Activated T-helper 17 cell treated with anti-CD3 and anti-CD28 coated beads, Interleukin-2, amount 50 U/mL, for 72 hours (primary cell): ENCODE measurements around the gene DLK2. TPM values are rescaled to one million over a fixed set of nuclear protein-coding genes. Genes with fewer than 3 reads are reported as not detected.
"Not testable (repeated sequence)": the region's sequence is repeated elsewhere in the genome, so short reads cannot be mapped to it uniquely, and the experiment has no call there.

ENCODE experiments used
- ATAC-seq: fragments of 150-1000 bp; cut with Tn5 transposase; replicated peaks from 2 replicates; pipeline ENCODE4 v1.10.0; 2021; ENCODE audit warnings: mild to moderate bottlenecking, moderate library complexity
- H3K27ac Mint-ChIP-seq: one replicate; pipeline ENCODE4 v1.8.0; 2022; ENCODE audit warnings: mixed read lengths
- H3K27me3 Mint-ChIP-seq: one replicate; pipeline ENCODE4 v1.8.0; 2022; ENCODE audit warnings: mixed read lengths
- H3K36me3 Mint-ChIP-seq: one replicate; pipeline ENCODE4 v1.8.0; 2022; ENCODE audit warnings: low read depth, mild to moderate bottlenecking, mixed read lengths
- H3K4me1 Mint-ChIP-seq: one replicate; pipeline ENCODE4 v1.8.0; 2022; ENCODE audit warnings: mixed read lengths
- H3K4me3 Mint-ChIP-seq: one replicate; pipeline ENCODE4 v1.8.0; 2022; ENCODE audit warnings: mild to moderate bottlenecking, mixed read lengths
- H3K9me3 Mint-ChIP-seq: one replicate; pipeline ENCODE4 v1.8.0; 2022; ENCODE audit warnings: mixed read lengths
- total RNA-seq, 2 donors: library from RNA; stranded (reverse); gene quantifications; one replicate each; pipeline ENCODE4 v1.2.3, GENCODE V29; 2022

DLK2 gene
- total RNA-seq, 2 donors from 2014 or later = 1.3 to 2.8 TPM

DNA sequence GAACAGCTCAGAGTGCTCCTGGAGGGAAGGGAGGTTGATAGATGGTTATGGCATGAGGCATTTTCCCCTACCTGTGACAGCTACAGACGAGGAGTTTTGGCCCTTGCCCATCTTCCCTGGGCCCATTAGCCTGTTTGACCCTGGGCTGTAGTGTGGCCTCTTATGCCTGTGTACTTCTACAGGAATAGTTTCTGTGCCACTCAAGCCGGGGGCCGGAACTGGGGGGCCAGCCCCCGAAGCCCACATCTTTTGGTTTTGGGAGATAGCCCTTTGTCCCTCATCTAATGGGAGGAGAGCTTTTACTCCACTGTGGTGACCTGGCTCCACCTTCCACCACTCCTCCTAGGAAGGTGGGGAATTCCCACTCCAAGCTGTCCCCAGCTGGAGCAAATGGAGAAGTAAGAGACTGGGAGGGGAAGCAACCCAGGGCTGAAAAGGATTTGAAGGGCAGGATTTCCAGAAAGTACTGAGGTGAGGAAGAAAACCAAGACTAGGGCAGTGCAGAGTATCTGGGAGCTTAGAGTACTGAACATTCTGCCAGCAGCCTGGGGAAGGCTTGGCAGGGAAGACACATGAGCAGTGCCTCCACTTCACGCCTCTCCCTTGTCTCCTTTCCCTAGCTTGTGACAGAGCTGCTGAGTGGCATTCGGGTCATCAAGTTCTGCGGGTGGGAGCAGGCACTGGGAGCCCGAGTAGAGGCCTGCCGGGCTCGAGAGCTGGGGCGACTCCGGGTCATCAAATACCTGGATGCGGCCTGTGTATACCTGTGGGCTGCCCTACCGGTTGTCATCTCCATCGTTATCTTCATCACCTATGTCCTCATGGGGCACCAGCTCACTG is 21.1 kb downstream of the DLK2 start:
- H3K36me3 Mint-ChIP-seq = peaks cover 23% of the 10 kb centered on the region
- H3K4me3 Mint-ChIP-seq = no peak overlapping the region
- no peaks in the 10 kb centered on the region for H3K27me3 Mint-ChIP-seq
- H3K9me3 Mint-ChIP-seq = no peaks in the 10 kb centered on the region
- no peaks in the 10 kb centered on the region for H3K4me1 Mint-ChIP-seq
- no peak for ATAC-seq
- peak overlapping the region; percentile 65 for H3K27ac Mint-ChIP-seq

DNA sequence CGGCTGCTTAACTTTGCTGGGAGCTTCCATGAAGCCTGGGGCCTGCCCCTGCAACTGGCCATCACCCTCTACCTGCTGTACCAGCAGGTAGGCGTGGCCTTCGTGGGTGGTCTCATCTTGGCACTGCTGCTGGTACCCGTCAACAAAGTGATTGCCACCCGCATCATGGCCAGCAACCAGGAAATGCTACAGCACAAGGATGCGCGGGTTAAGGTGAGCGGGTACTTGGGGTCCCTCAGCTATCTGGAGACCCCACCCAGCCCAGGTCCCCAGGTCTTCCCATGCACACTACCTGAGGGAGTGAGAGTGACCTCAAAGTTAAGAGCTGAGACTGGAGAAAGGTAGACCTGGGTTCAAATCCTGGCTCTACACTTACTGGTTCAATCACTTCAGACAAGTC is 22.2 kb downstream of the DLK2 start:
- Mint-ChIP-seq H3K27ac (no peak overlapping the region), H3K27me3 (no peaks in the 10 kb centered on the region), H3K9me3 (no peaks in the 10 kb centered on the region)

DNA sequence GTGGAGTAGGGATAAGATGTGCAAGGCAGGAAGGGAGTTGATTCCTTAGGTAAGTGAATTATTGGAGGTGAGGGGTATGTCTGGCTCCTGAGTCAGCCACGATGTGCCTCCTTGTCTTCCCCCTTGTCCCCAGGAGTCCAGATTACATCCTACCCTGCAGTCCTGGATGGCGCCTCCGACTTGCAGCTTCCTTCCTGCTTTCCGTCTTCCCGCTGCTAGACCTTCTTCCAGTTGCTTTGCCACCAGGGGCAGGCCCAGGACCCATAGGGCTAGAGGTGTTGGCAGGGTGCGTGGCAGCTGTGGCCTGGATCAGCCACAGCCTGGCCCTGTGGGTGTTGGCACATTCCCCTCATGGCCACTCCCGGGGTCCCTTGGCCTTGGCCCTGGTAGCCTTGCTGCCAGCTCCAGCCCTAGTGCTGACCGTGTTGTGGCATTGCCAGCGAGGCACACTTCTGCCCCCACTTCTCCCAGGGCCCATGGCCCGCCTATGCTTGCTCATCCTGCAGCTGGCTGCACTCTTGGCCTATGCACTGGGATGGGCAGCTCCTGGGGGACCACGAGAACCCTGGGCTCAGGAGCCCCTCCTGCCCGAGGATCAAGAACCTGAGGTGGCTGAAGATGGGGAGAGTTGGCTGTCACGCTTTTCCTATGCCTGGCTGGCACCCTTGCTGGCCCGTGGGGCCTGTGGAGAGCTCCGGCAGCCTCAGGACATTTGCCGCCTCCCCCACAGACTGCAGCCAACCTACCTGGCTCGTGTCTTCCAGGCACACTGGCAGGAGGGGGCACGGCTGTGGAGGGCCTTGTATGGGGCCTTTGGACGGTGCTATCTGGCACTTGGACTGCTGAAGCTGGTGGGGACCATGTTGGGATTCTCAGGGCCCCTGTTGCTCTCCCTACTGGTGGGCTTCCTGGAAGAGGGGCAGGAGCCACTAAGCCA is 23.1 kb downstream of the DLK2 start:
- Mint-ChIP-seq H3K27ac (peak overlapping the region; percentile 23), H3K4me3 (no peak overlapping the region), H3K9me3 (no peaks in the 10 kb centered on the region), H3K27me3 (no peaks in the 10 kb centered on the region), H3K4me1 (peaks cover 10% of the 10 kb centered on the region), H3K36me3 (peaks cover 25% of the 10 kb centered on the region)
- ATAC-seq = no peak

More for the DNA sequence above, 22.2 kb downstream of the DLK2 start:
- peaks cover 25% of the 10 kb centered on the region for H3K36me3 Mint-ChIP-seq
- ATAC-seq = no peak
- no peak overlapping the region for H3K4me3 Mint-ChIP-seq
- peaks cover 9% of the 10 kb centered on the region for H3K4me1 Mint-ChIP-seq

DNA sequence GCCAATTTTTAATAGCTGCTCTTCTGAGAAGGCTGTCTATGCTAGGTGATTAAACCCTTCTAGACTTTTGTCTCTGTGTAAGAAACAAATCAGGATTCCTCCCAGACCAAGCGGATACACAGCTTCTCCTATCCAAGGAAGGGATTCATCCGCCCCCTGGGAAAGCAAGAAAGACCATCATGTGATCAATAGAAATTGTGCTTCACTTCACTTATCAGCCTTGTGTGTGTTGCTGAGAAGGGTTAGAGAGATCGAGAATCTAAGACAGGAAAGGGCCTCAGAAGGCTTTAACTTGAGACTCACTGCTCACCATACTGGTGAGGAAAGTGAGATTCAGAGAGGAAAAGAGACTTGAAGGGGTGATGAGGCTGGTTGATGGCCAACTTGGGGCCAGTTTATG is 26.5 kb downstream of the DLK2 start:
- no peak for ATAC-seq
- Mint-ChIP-seq H3K9me3 (no peaks in the 10 kb centered on the region), H3K36me3 (peaks cover 20% of the 10 kb centered on the region), H3K27me3 (no peaks in the 10 kb centered on the region), H3K4me1 (peaks cover 10% of the 10 kb centered on the region), H3K27ac (peak overlapping the region; percentile 85), H3K4me3 (peak overlapping the region; percentile 98)

DNA sequence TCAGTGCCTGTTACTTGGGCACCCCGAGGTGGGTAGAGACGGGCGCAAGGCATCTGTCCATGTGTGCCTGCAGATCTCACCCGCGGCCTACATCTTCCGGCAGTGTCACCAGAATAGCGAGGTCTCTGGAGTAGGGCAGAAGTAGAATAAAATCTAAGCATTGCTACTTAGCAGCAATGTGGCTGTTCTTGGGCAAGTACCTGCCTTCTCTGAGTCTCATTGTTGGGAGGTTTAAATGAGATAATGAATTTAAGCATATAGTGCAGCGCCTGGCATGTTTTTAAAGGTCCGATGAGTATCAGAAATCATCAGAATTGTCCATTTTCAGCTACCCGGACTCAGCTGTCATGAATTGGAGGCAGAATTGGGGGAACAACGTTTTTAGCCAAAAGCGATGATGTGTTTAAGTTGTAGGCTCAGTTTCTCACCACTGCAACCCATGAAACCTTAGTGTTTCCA is 27.2 kb downstream of the DLK2 start:
- peak overlapping the region; percentile 98 for H3K4me3 Mint-ChIP-seq
- H3K9me3 Mint-ChIP-seq = no peaks in the 10 kb centered on the region
- peaks cover 10% of the 10 kb centered on the region for H3K4me1 Mint-ChIP-seq
- H3K36me3 Mint-ChIP-seq = peaks cover 20% of the 10 kb centered on the region
- H3K27ac Mint-ChIP-seq = peak overlapping the region; percentile 85
- H3K27me3 Mint-ChIP-seq = no peaks in the 10 kb centered on the region
- ATAC-seq = no peak

DNA sequence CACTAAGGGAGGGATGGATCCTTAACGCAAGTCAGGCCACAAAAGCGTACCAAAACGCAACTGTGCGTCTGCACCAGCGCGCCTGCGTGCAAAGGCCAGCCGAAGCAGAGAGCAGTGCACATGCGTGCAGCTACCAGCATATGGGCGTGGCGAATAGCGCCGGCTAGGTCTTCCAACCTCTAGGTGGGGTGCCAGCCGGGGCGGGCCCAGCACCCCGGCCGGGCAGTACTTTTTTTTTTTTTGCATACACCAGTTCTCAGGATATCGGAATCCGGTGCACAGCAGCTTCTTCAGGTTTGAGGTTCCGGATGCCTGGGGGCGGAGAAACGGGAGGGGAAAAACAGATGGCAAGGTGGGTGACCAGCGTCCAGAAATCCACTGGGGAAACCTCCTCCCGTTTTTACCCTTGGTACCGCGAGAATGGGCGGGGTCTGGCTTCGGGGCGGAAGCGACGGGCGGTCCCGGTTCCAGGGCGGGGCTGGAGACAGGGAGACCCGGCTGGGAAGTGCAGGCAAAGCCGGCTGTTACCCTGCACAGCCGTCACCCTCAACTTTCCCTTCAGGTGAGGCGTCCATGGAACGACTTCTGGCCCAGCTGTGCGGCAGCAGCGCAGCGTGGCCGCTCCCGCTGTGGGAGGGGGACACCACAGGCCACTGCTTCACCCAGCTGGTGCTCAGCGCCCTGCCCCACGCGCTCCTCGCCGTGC is 27.8 kb downstream of the DLK2 start, which contains the start of gene ABCC10:
Gene ABCC10 (plus strand): TSS at position 136 of the 706 bp plus-strand sequence. CDS start 438 bp downstream, at position 574.
- H3K4me3 Mint-ChIP-seq = peak within 1 kb of the TSS; percentile 98
- peak within 1 kb of the TSS; percentile 85 for H3K27ac Mint-ChIP-seq
- peak; percentile 96 for ATAC-seq
- H3K27me3 Mint-ChIP-seq = no peaks in the 10 kb centered on the region
- H3K36me3 Mint-ChIP-seq = peaks cover 20% of the 10 kb centered on the region
- H3K4me1 Mint-ChIP-seq = peaks cover 10% of the 10 kb centered on the region
- H3K9me3 Mint-ChIP-seq = no peaks in the 10 kb centered on the region

DNA sequence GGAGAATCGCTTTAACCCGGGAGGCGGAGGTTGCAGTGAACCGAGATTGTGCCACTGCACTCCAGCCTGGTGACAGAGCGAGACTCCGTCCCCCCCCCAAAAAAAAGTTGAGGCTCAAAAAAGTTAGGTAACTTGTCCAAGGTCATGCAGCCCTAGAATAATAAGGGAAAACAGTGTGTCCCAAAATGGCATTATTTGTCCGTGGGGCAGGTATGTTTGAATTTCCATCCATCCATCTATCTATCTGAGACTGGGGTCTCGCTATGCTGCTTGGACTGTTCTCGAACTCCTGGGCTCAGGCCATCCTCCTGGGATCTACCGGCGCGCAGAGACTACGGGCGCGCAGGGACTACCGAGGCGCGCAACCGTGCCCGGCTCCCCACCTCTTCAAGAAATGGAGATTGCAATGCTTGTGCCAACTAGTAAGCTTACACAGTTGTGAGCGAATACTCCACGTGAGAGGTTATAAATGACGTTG is 28.4 kb downstream of the DLK2 start:
- Mint-ChIP-seq H3K27me3 (no peaks in the 10 kb centered on the region), H3K9me3 (no peaks in the 10 kb centered on the region), H3K4me3 (peak overlapping the region; percentile 98), H3K27ac (peak overlapping the region; percentile 85), H3K4me1 (peaks cover 10% of the 10 kb centered on the region), H3K36me3 (peaks cover 16% of the 10 kb centered on the region)
- no peak for ATAC-seq

DNA sequence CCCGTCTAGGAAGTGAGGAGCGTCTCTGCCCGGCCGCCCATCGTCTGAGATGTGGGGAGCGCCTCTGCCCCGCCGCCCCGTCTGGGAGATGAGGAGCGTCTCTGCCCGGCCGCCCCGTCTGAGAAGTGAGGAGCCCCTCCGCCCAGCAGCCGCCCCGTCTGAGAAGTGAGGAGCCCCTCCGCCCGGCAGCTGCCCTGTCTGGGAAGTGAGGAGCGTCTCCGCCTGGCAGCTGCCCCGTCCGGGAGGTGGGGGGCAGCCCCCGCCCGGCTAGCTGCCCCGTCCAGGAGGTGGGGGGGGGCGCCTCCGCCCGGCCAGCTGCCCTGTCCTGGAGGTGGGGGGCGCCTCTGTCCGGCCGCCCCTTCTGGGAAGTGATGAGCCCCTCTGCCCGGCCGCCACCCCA is 30.3 kb downstream of the DLK2 start:
- H3K9me3 Mint-ChIP-seq, H3K36me3 Mint-ChIP-seq, ATAC-seq, H3K27me3 Mint-ChIP-seq, H3K4me1 Mint-ChIP-seq, H3K27ac Mint-ChIP-seq, H3K4me3 Mint-ChIP-seq: not testable (repeated sequence)

DNA sequence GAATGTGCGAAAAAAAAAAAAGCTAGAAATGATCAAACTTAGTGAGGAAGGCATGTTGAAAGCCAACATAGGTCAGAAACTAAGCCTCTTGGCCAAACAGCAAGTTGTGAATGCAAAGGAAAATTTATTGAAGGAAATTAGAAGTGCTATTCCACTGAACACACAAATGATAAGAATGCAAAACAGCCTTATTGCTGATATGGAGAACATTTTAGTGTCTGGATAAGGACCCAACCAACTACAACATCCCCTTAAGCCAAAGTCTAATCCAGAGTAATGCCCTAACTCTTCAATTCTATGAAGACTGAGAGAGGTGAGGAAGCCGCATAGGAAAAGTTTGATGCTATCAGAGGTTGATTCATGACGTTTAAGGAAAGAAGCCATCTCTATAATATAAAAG is 33.5 kb downstream of the DLK2 start:
- Mint-ChIP-seq H3K27ac (no peak overlapping the region), H3K36me3 (no peaks in the 10 kb centered on the region), H3K4me3 (no peak overlapping the region), H3K4me1 (no peaks in the 10 kb centered on the region), H3K27me3 (no peaks in the 10 kb centered on the region), H3K9me3 (no peaks in the 10 kb centered on the region)
- no peak for ATAC-seq

DNA sequence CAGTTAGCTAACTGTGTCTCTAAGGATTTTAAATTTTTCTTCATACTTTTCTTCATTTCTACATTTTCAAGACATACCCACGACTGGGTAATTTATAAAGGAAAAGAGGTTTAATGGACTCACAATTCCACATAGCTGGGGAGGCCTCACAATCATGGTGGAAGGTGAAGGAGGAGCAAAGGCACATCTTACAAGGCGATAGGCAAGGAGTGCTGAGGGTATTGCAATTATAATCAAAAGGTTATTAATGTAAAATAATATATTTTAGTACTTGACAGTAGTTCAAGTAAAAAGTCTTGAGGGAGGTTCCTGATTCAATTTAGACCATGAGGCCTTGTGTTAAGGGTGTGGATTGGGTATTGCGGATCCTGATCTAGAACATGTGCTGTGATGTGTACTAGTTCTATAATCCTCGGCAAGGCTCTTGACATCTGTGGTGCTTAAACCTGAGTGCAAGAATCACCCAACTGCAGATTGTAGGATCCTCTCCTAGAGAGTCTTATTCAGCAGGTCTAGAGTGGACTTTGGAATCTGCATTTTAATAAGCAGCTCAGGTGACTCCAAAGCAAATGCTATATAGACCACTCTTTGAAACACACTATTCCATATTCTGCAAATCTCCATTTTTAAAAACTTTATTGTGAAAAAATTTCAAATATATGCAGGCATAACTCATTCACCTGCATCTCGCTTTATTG is 35.2 kb downstream of the DLK2 start:
- H3K36me3 Mint-ChIP-seq = no peaks in the 10 kb centered on the region
- H3K27ac Mint-ChIP-seq = no peak overlapping the region
- no peaks in the 10 kb centered on the region for H3K27me3 Mint-ChIP-seq
- no peaks in the 10 kb centered on the region for H3K9me3 Mint-ChIP-seq
- ATAC-seq = no peak
- no peaks in the 10 kb centered on the region for H3K4me1 Mint-ChIP-seq
- no peak overlapping the region for H3K4me3 Mint-ChIP-seq

DNA sequence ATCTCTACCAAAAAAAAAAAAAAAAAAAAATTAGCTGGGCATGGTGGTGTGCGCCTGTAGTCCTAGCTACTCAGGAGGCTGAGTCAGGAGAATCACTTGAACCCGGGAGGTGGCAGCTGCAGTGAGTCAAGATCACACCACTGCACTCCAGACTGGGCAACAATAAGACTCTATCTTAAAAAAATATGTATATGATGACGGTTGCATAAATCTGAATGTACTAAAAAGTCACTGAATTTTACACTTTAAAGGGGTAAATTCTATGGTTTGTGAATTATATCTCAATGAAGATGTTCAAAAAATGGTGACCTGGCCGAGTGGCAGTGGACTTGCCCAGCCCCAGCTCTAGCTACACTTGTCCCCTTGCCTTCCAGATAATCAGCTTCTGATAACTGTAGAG is 38.4 kb downstream of the DLK2 start:
- Mint-ChIP-seq H3K4me3 (no peak overlapping the region), H3K4me1 (no peaks in the 10 kb centered on the region), H3K9me3 (no peaks in the 10 kb centered on the region), H3K36me3 (no peaks in the 10 kb centered on the region), H3K27me3 (no peaks in the 10 kb centered on the region), H3K27ac (no peak overlapping the region)
- no peak for ATAC-seq

DNA sequence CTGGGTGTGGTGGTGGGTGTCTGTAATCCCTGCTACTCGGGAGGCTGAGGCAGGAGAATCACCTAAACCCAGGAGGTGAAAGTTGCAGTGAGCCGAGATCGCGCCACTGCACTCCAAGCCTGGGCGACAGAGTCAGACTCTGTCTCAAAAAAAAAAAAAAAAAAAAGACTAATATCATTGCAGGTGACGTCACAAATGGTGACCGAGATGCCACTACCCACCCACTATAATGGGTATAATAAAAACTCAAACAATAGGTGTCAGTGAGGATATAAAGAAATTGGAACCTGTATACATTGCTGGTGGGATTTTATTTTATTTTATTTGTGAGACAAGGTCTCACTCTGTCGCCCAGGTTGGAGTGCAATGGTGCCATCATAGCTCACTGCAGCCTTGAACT is 40.1 kb downstream of the DLK2 start:
- H3K4me1 Mint-ChIP-seq, ATAC-seq, H3K27ac Mint-ChIP-seq, H3K27me3 Mint-ChIP-seq, H3K4me3 Mint-ChIP-seq, H3K36me3 Mint-ChIP-seq, H3K9me3 Mint-ChIP-seq: not testable (repeated sequence)

DNA sequence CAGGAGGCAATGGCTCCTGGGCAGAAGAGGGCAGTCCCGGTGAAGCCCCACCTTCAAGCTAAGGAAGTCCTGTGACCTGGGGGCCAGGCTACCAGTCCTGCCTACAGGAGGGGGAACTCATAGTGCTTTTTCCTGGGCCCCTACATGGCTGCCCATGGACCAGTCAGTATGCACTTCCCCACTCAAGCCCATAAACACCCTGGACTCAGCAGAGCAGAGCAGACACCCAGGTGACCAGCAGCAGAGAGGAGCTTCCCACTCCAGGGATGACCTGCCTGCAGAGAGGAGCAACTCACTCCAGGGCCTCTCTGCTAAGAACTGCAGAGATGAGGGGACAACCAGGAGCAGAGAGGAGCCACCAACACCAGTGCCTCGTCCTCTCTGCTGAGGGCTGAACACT is 42.3 kb downstream of the DLK2 start:
- Mint-ChIP-seq H3K27ac (no peak overlapping the region), H3K4me1 (no peaks in the 10 kb centered on the region), H3K9me3 (no peaks in the 10 kb centered on the region), H3K4me3 (no peak overlapping the region), H3K27me3 (peaks cover 2% of the 10 kb centered on the region), H3K36me3 (no peaks in the 10 kb centered on the region)
- ATAC-seq = no peak

DNA sequence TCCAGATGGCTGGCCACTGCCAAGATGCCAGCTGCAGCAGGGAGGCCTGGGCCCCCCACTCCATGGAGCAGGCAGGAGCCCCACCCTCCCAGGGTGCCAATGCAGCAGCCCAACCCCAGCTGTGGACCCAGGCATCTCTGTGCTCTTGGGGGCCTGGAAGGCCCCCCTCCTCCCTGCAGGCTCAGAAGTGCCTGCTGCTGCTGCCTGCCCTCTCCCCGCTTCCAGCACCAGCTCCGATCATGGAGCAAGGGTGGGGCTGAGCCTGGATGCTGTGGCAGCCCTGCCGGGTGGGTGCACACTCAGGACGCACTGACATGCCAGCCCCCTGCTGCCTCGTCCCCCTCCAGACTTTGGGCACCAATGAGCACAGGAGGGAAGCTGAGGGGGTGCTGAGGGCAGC is 42.8 kb downstream of the DLK2 start:
- Mint-ChIP-seq H3K4me3 (no peak overlapping the region), H3K9me3 (no peaks in the 10 kb centered on the region), H3K4me1 (no peaks in the 10 kb centered on the region), H3K27me3 (peaks cover 3% of the 10 kb centered on the region), H3K27ac (no peak overlapping the region), H3K36me3 (no peaks in the 10 kb centered on the region)
- ATAC-seq = no peak
